ENCODE results near the gene OR56A1.
A peak's percentile ranks its signal among the peaks of the same experiment; 100 is the strongest.
"Not testable (repeated sequence)": the region's sequence is repeated elsewhere in the genome, so short reads cannot be mapped to it uniquely, and the experiment has no call there.

Gene OR56A1

GRCh38 chr11:6030708-6031405 lies at the start of gene OR56A1:
OR56A1 (minus strand) TSS chr11:6030758; CDS start chr11:6027692, 3,066 bp downstream.
- DNase-seq: no peak

- DNase-seq: no peak
Measured at GRCh38 chr11:6079463-6079862, 48.9 kb upstream of the OR56A1 start.

- no peak for DNase-seq
Measured at GRCh38 chr11:6077723-6078122, 47.2 kb upstream of the OR56A1 start.

GRCh38 chr11:6076443-6076842 lies 45.9 kb upstream of the OR56A1 start:
- not testable (repeated sequence) for DNase-seq

- DNase-seq: no peak
Measured at GRCh38 chr11:6067502-6067901, 36.9 kb upstream of the OR56A1 start.

- DNase-seq: no peak
Measured at GRCh38 chr11:6062691-6063358, 32.3 kb upstream of the OR56A1 start.

- no peak for DNase-seq
Measured at GRCh38 chr11:6061475-6061874, 30.9 kb upstream of the OR56A1 start.

GRCh38 chr11:6057452-6057851 lies 26.9 kb upstream of the OR56A1 start:
- DNase-seq: no peak

- no peak for DNase-seq
Measured at GRCh38 chr11:6055569-6055968, 25.0 kb upstream of the OR56A1 start.

GRCh38 chr11:6052374-6052773 lies 21.8 kb upstream of the OR56A1 start:
- no peak for DNase-seq

GRCh38 chr11:6040874-6041273 lies 10.3 kb upstream of the OR56A1 start:
- DNase-seq: no peak

GRCh38 chr11:6027501-6027900 lies 3.1 kb downstream of the OR56A1 start:
- DNase-seq: no peak

- no peak for DNase-seq
Measured at GRCh38 chr11:6025056-6025455, 5.5 kb downstream of the OR56A1 start.

GRCh38 chr11:6022956-6023355 lies 7.6 kb downstream of the OR56A1 start:
- peak in 1 of 2 donors; percentile 43 for DNase-seq

GRCh38 chr11:6013042-6013441 lies 17.5 kb downstream of the OR56A1 start:
- DNase-seq: no peak

- DNase-seq: no peak
Measured at GRCh38 chr11:6012035-6012668, 18.4 kb downstream of the OR56A1 start.

GRCh38 chr11:6006846-6007245 lies 23.7 kb downstream of the OR56A1 start, which contains the start of gene OR56A4:
OR56A4 (minus strand) TSS chr11:6006946; CDS start chr11:6002992, 3,954 bp downstream.
- DNase-seq: no peak

- DNase-seq: no peak
Measured at GRCh38 chr11:6006395-6006794, 24.2 kb downstream of the OR56A1 start.

GRCh38 chr11:6002202-6002699 lies 28.3 kb downstream of the OR56A1 start:
- no peak for DNase-seq

- no peak for DNase-seq
Measured at GRCh38 chr11:5994791-5995190, 35.8 kb downstream of the OR56A1 start.

- DNase-seq: no peak
Measured at GRCh38 chr11:5992604-5993251, 37.8 kb downstream of the OR56A1 start.

- DNase-seq: no peak
Measured at GRCh38 chr11:5992150-5992549, 38.4 kb downstream of the OR56A1 start.

GRCh38 chr11:5989203-5989602 lies 41.4 kb downstream of the OR56A1 start:
- DNase-seq: no peak
